Esophagus (tissue), 2 donors: ENCODE data around the gene DLEC1. TPM values are rescaled to one million over a fixed set of nuclear protein-coding genes. Genes with fewer than 3 reads are reported as not detected.
A peak's percentile ranks its signal among the peaks of the same experiment; 100 is the strongest.

Source experiments
- H3K27ac ChIP-seq, 2 donors: one replicate each; pipeline ENCODE4 v1.5.1; 2013; ENCODE audit warnings: low read depth in 2 of 2, mild to moderate bottlenecking in 2 of 2, inconsistent platforms in 1 of 2, low read length in 1 of 2, moderate library complexity in 1 of 2
- H3K27me3 ChIP-seq, 2 donors: one replicate each; pipeline ENCODE4 v1.6.1; 2013; ENCODE audit warnings: low read length in 2 of 2, control low read depth in 1 of 2, mild to moderate bottlenecking in 1 of 2; ENCODE audit not compliant: insufficient read depth in 2 of 2, control insufficient read depth in 1 of 2
- H3K36me3 ChIP-seq, 2 donors: one replicate each; pipeline ENCODE4 v1.6.1; 2013; ENCODE audit warnings: low read length in 1 of 2; ENCODE audit not compliant: control insufficient read depth in 2 of 2, insufficient read depth in 2 of 2
- H3K4me1 ChIP-seq, 2 donors: one replicate each; pipeline ENCODE4 v1.6.1; 2013; ENCODE audit warnings: low read length in 1 of 2; ENCODE audit not compliant: control insufficient read depth in 2 of 2, insufficient read depth in 2 of 2
- H3K4me3 ChIP-seq, 2 donors: one replicate each; pipeline ENCODE4 v1.5.1; 2013; ENCODE audit warnings: low read length in 2 of 2, mild to moderate bottlenecking in 2 of 2, low read depth in 1 of 2, moderate library complexity in 1 of 2
- H3K9me3 ChIP-seq, 2 donors: one replicate each; pipeline ENCODE4 v1.6.1; 2013; ENCODE audit warnings: mild to moderate bottlenecking in 2 of 2, low read depth in 1 of 2, low read length in 1 of 2, moderate library complexity in 1 of 2; ENCODE audit not compliant: control insufficient read depth in 2 of 2, insufficient read depth in 1 of 2
- WGBS, 2 donors: extraction: QIAGEN DNeasy Blood & Tissue Kit; methylation state at CpG; one replicate each; pipeline ENCODE4 v1.1.7; 2013; 5-methylcytosine and 5-hydroxymethylcytosine counted together
- polyA plus RNA-seq, 2 donors: library from polyadenylated mRNA; stranded (reverse); fragments of 200-250 nt; gene quantifications; one replicate each; pipeline ENCODE4 v1.2.3, GENCODE V29; 2013
- donor health status: healthy with polysubstance abuse.
- donor health status: Bipolar disorder and iron deficiency.

Gene DLEC1
- polyA plus RNA-seq, 2 donors, result 0.16 to 0.39 TPM

- Histone ChIP-seq H3K27ac (no peak overlapping the region), H3K4me1 (peaks cover 3 to 7% of the 10 kb centered on the region in 2 donors)
These were observed 15.9 kb upstream of the DLEC1 start for GRCh38 chr3:38022896-38023709.

GRCh38 chr3:38026856-38027255, 12.2 kb upstream of the DLEC1 start:
- no peaks in the 10 kb centered on the region for H3K27me3 ChIP-seq
- H3K9me3 ChIP-seq, result no peaks in the 10 kb centered on the region
- no peak overlapping the region for H3K4me3 ChIP-seq
- H3K4me1 ChIP-seq, result peaks cover 15 to 22% of the 10 kb centered on the region in 2 donors
- H3K27ac ChIP-seq, result no peak overlapping the region
- 75 to 83% methylated on average over 4 of the region's 4 CpGs for WGBS, 2 donors
- H3K36me3 ChIP-seq, result no peaks in the 10 kb centered on the region

More at GRCh38 chr3:38022896-38023709, 15.9 kb upstream of the DLEC1 start:
- Histone ChIP-seq H3K9me3 (no peaks in the 10 kb centered on the region), H3K27me3 (no peaks in the 10 kb centered on the region), H3K4me3 (no peak overlapping the region), H3K36me3 (peaks cover 2 to 15% of the 10 kb centered on the region in 2 donors)
- WGBS, 2 donors, result 81 to 82% methylated on average over 6 of the region's 6 CpGs

GRCh38 chr3:38027466-38028465, 11.2 kb upstream of the DLEC1 start:
- H3K9me3 ChIP-seq, result no peaks in the 10 kb centered on the region
- no peaks in the 10 kb centered on the region for H3K27me3 ChIP-seq
- 75 to 89% methylated on average over 6 of the region's 6 CpGs for WGBS, 2 donors
- H3K27ac ChIP-seq, result peak overlapping the region; percentile 88 to 99
- no peaks in the 10 kb centered on the region for H3K36me3 ChIP-seq
- peaks cover 15 to 24% of the 10 kb centered on the region in 2 donors for H3K4me1 ChIP-seq
- peak overlapping the region in 1 of 2 donors; percentile 65 for H3K4me3 ChIP-seq

GRCh38 chr3:38028621-38029361, 10.2 kb upstream of the DLEC1 start:
- 15 to 22% methylated on average over 45 of the region's 45 CpGs for WGBS, 2 donors
- Histone ChIP-seq H3K9me3 (no peaks in the 10 kb centered on the region), H3K4me3 (peak overlapping the region; percentile 61 to 65), H3K4me1 (peaks cover 15 to 23% of the 10 kb centered on the region in 2 donors), H3K27me3 (no peaks in the 10 kb centered on the region), H3K27ac (peak overlapping the region; percentile 88 to 99), H3K36me3 (no peaks in the 10 kb centered on the region)

GRCh38 chr3:38029400-38030125, 9.4 kb upstream of the DLEC1 start, which contains the start of gene PLCD1:
TSS of gene PLCD1 (minus strand) at chr3:38029642. CDS start at chr3:38029539, 103 bp downstream.
- 2 to 3% methylated on average over 56 to 75 of the region's 75 CpGs for WGBS, 2 donors
- peaks cover 15 to 19% of the 10 kb centered on the region in 2 donors for H3K4me1 ChIP-seq
- H3K36me3 ChIP-seq, result no peaks in the 10 kb centered on the region
- H3K9me3 ChIP-seq, result no peaks in the 10 kb centered on the region
- peak within 1 kb of the TSS; percentile 61 to 65 for H3K4me3 ChIP-seq
- H3K27me3 ChIP-seq, result no peaks in the 10 kb centered on the region
- peak within 1 kb of the TSS; percentile 88 to 99 for H3K27ac ChIP-seq

- 31 to 41% methylated on average over 8 of the region's 8 CpGs for WGBS, 2 donors
- Histone ChIP-seq H3K27me3 (no peaks in the 10 kb centered on the region), H3K4me3 (peak overlapping the region; percentile 61 to 65), H3K9me3 (no peaks in the 10 kb centered on the region), H3K36me3 (no peaks in the 10 kb centered on the region), H3K27ac (peak overlapping the region; percentile 88 to 99), H3K4me1 (peaks cover 15 to 19% of the 10 kb centered on the region in 2 donors)
These were observed 8.6 kb upstream of the DLEC1 start for GRCh38 chr3:38030126-38031021.

GRCh38 chr3:38031022-38031994, 7.7 kb upstream of the DLEC1 start:
- Histone ChIP-seq H3K4me3 (no peak overlapping the region), H3K4me1 (peaks cover 15 to 19% of the 10 kb centered on the region in 2 donors), H3K36me3 (no peaks in the 10 kb centered on the region), H3K9me3 (no peaks in the 10 kb centered on the region), H3K27ac (peak overlapping the region; percentile 88 to 99), H3K27me3 (no peaks in the 10 kb centered on the region)
- 25 to 37% methylated on average over 9 of the region's 9 CpGs for WGBS, 2 donors
